GM19372 (cell line): ENCODE data around the gene ZNF335.
A peak's percentile ranks its signal among the peaks of the same experiment; 100 is the strongest.
"Not testable (repeated sequence)": the region's sequence is repeated elsewhere in the genome, so short reads cannot be mapped to it uniquely, and the experiment has no call there.

Experiments used
- ATAC-seq: cut with Tn5 transposase; IDR thresholded peaks from one replicate; pipeline ENCODE4 v1.9.1; 2021; ENCODE audit warnings: mild to moderate bottlenecking, low read depth, moderate library complexity; ENCODE audit not compliant: unreplicated experiment

Gene ZNF335

GRCh38 chr20:45912344-45912682 lies 59.7 kb downstream of the ZNF335 start:
- no peak for ATAC-seq

- ATAC-seq = no peak
Observed at GRCh38 chr20:45911486-45912343, 60.3 kb downstream of the ZNF335 start, which contains the start of gene PLTP. TSS of gene PLTP (minus strand) at chr20:45912155. CDS start at chr20:45911452, 703 bp downstream.

- peak; percentile 93 for ATAC-seq
Observed at GRCh38 chr20:45910670-45911485, 61.1 kb downstream of the ZNF335 start.

- no peak for ATAC-seq
Observed at GRCh38 chr20:45909817-45910669, 62.0 kb downstream of the ZNF335 start.

- ATAC-seq = no peak
Observed at GRCh38 chr20:45909336-45909808, 62.6 kb downstream of the ZNF335 start.

GRCh38 chr20:45908084-45908483 lies 63.9 kb downstream of the ZNF335 start:
- ATAC-seq = no peak

GRCh38 chr20:45907219-45907948 lies 64.6 kb downstream of the ZNF335 start:
- no peak for ATAC-seq

GRCh38 chr20:45905505-45906079 lies 66.4 kb downstream of the ZNF335 start:
- ATAC-seq = no peak

- ATAC-seq = no peak
Observed at GRCh38 chr20:45904583-45905504, 67.2 kb downstream of the ZNF335 start.

- ATAC-seq = no peak
Observed at GRCh38 chr20:45902199-45902701, 69.8 kb downstream of the ZNF335 start.

GRCh38 chr20:45901332-45901731 lies 70.7 kb downstream of the ZNF335 start:
- not testable (repeated sequence) for ATAC-seq

GRCh38 chr20:45899046-45899835 lies 72.8 kb downstream of the ZNF335 start:
- ATAC-seq = no peak
